ENCODE measurements around the gene LTK.

The LTK gene

GRCh38 chr15:41523097-41523496, 9.5 kb upstream of the LTK start:
- no peak for DNase-seq

GRCh38 chr15:41521614-41522013, 8.0 kb upstream of the LTK start:
- DNase-seq = no peak

GRCh38 chr15:41520636-41521035, 7.0 kb upstream of the LTK start:
- DNase-seq = no peak

- DNase-seq = no peak
Observed at GRCh38 chr15:41517895-41518449, 4.3 kb upstream of the LTK start.

GRCh38 chr15:41512940-41513505, 604 bp downstream of the LTK start:
- DNase-seq = peak; percentile 32

- DNase-seq = no peak
Observed at GRCh38 chr15:41512512-41512939, 1.1 kb downstream of the LTK start.

- peak; percentile 23 for DNase-seq
Observed at GRCh38 chr15:41511899-41512369, 1.7 kb downstream of the LTK start.

GRCh38 chr15:41511331-41511898, 2.2 kb downstream of the LTK start:
- no peak for DNase-seq

- DNase-seq = no peak
Observed at GRCh38 chr15:41510728-41511127, 2.9 kb downstream of the LTK start.

- no peak for DNase-seq
Observed at GRCh38 chr15:41507820-41508290, 5.8 kb downstream of the LTK start.

GRCh38 chr15:41506796-41507341, 6.8 kb downstream of the LTK start:
- DNase-seq = no peak

GRCh38 chr15:41505776-41506175, 7.9 kb downstream of the LTK start:
- DNase-seq = no peak

- no peak for DNase-seq
Observed at GRCh38 chr15:41504751-41505492, 8.7 kb downstream of the LTK start.

GRCh38 chr15:41503669-41504010, 10.0 kb downstream of the LTK start:
- DNase-seq = no peak

GRCh38 chr15:41502795-41503668, 10.6 kb downstream of the LTK start:
- no peak for DNase-seq

GRCh38 chr15:41501931-41502794, 11.5 kb downstream of the LTK start:
- peak; percentile 46 for DNase-seq

GRCh38 chr15:41501191-41501917, 12.3 kb downstream of the LTK start:
- DNase-seq = peak; percentile 43

- DNase-seq = no peak
Observed at GRCh38 chr15:41499109-41499851, 14.3 kb downstream of the LTK start.

- DNase-seq = no peak
Observed at GRCh38 chr15:41498657-41499056, 15.0 kb downstream of the LTK start.
